Endodermal cell (in vitro differentiated cells): Measurements from ENCODE around the gene AGBL1. TPM values are rescaled to one million over a fixed set of nuclear protein-coding genes. Genes with fewer than 3 reads are reported as not detected.

Source experiments
- DNase-seq: peaks from one replicate; pipeline ENCODE4 v3.0.0-alpha.2; 2017
- H3K27ac ChIP-seq: 2 replicates; pipeline ENCODE4 v1.5.1; 2013; ENCODE audit warnings: mild to moderate bottlenecking, low read depth, low read length, moderate library complexity
- H3K27me3 ChIP-seq: 2 replicates; pipeline ENCODE4 v1.6.1; 2013; ENCODE audit warnings: mild to moderate bottlenecking, low read length, moderate library complexity; ENCODE audit not compliant: insufficient read depth, control insufficient read depth, poor library complexity, severe bottlenecking
- H3K36me3 ChIP-seq: 2 replicates; pipeline ENCODE4 v1.7.0; 2013; ENCODE audit warnings: mild to moderate bottlenecking, low read length, moderate library complexity; ENCODE audit not compliant: control insufficient read depth, insufficient read depth
- H3K4me1 ChIP-seq: one replicate; pipeline ENCODE4 v1.7.0; 2013; ENCODE audit warnings: low read length; ENCODE audit not compliant: control insufficient read depth, insufficient read depth
- H3K4me3 ChIP-seq: 2 replicates; pipeline ENCODE4 v1.5.1; 2013; ENCODE audit warnings: mild to moderate bottlenecking, low read length, moderate library complexity
- H3K9ac ChIP-seq: 2 replicates; pipeline ENCODE4 v1.6.1; 2013; ENCODE audit warnings: mild to moderate bottlenecking, low read length, moderate library complexity; ENCODE audit not compliant: poor library complexity, severe bottlenecking; ENCODE audit errors: extremely low read depth
- H3K9me3 ChIP-seq: 2 replicates; pipeline ENCODE4 v1.6.1; 2013; ENCODE audit warnings: mild to moderate bottlenecking, low read length, moderate library complexity; ENCODE audit not compliant: control insufficient read depth
- H3K27ac Mint-ChIP-seq: 2 replicates; pipeline ENCODE4 v1.8.0; 2020; ENCODE audit warnings: mixed read lengths
- H3K27me3 Mint-ChIP-seq: 2 replicates; pipeline ENCODE4 v1.8.0; 2021; ENCODE audit warnings: mild to moderate bottlenecking, mixed read lengths; ENCODE audit not compliant: insufficient read depth
- H3K36me3 Mint-ChIP-seq: 2 replicates; pipeline ENCODE4 v1.8.0; 2020; ENCODE audit warnings: low read depth, mixed read lengths
- H3K4me1 Mint-ChIP-seq: 2 replicates; pipeline ENCODE4 v1.8.0; 2020; ENCODE audit warnings: mixed read lengths
- H3K4me3 Mint-ChIP-seq: 2 replicates; pipeline ENCODE4 v1.8.0; 2020; ENCODE audit warnings: mild to moderate bottlenecking, moderate library complexity, mixed read lengths
- H3K9me3 Mint-ChIP-seq: 2 replicates; pipeline ENCODE4 v1.8.0; 2020; ENCODE audit warnings: mild to moderate bottlenecking, mixed read lengths
- CTCF ChIP-seq: fragments of 200-600 bp; sonication (generic); conservative IDR thresholded peaks from 2 replicates; pipeline ENCODE4 v1.5.0; 2021; ENCODE audit warnings: antibody characterized with exemption, mild to moderate bottlenecking
- WGBS, 2 experiments: methylation state at CpG; one replicate each; pipeline versions ENCODE4 v1.1.5 to v1.1.7; 2013; ENCODE audit warnings: missing lambda C conversion rate in 2 of 2, mixed read lengths in 1 of 2; ENCODE audit not compliant: insufficient coverage in 1 of 2, insufficient read length in 1 of 2; 5-methylcytosine and 5-hydroxymethylcytosine counted together
- total RNA-seq, 2 donors: library from RNA; stranded (reverse); fragmentation: NEBNext Ultra II Directional in 1 of 2; extraction: Animal tissue kit (Norgen Biotek cat#: 25700) in 1 of 2; gene quantifications; 2 replicates in 1 of 2; 3 replicates in 1 of 2; pipeline ENCODE4 v1.2.1, GENCODE V29; 2021

The AGBL1 gene
- total RNA-seq, 2 donors from 2014 or later = 0.07 to 0.11 TPM

GRCh38 chr15:86183596-86184491, 104.2 kb downstream of the AGBL1 start:
- H3K4me3 Mint-ChIP-seq = no peak overlapping the region
- H3K36me3 Mint-ChIP-seq = no peaks in the 10 kb centered on the region
- H3K36me3 ChIP-seq = no peaks in the 10 kb centered on the region
- H3K9me3 ChIP-seq = no peaks in the 10 kb centered on the region
- H3K27me3 Mint-ChIP-seq = no peaks in the 10 kb centered on the region
- no peak for DNase-seq
- no peak overlapping the region for H3K27ac Mint-ChIP-seq
- no peak overlapping the region for H3K27ac ChIP-seq
- TF ChIP-seq CTCF = no peak
- H3K4me3 ChIP-seq = no peak overlapping the region
- WGBS, 2 experiments = 81 to 100% methylated on average over 2 to 5 of the region's 6 CpGs
- H3K4me1 Mint-ChIP-seq = no peaks in the 10 kb centered on the region
- peaks cover 4% of the 10 kb centered on the region for H3K9me3 Mint-ChIP-seq
- H3K27me3 ChIP-seq = no peaks in the 10 kb centered on the region
- no peak overlapping the region for H3K9ac ChIP-seq
- no peaks in the 10 kb centered on the region for H3K4me1 ChIP-seq

GRCh38 chr15:86193716-86194380, 114.2 kb downstream of the AGBL1 start:
- DNase-seq = no peak
- Mint-ChIP-seq H3K27ac (no peak overlapping the region), H3K36me3 (no peaks in the 10 kb centered on the region), H3K27me3 (peaks cover 41% of the 10 kb centered on the region), H3K9me3 (no peaks in the 10 kb centered on the region), H3K4me3 (no peak overlapping the region), H3K4me1 (no peaks in the 10 kb centered on the region)
- H3K9me3 ChIP-seq = no peaks in the 10 kb centered on the region
- no peak for TF ChIP-seq CTCF
- no peaks in the 10 kb centered on the region for H3K36me3 ChIP-seq
- no peaks in the 10 kb centered on the region for H3K4me1 ChIP-seq
- H3K4me3 ChIP-seq = no peak overlapping the region
- 91 to 92% methylated on average over 10 to 11 of the region's 11 CpGs for WGBS, 2 experiments
- no peak overlapping the region for H3K9ac ChIP-seq
- H3K27me3 ChIP-seq = peaks cover 58% of the 10 kb centered on the region
- no peak overlapping the region for H3K27ac ChIP-seq

GRCh38 chr15:86197770-86198169, 118.1 kb downstream of the AGBL1 start:
- H3K4me3 Mint-ChIP-seq = no peak overlapping the region
- no peak for TF ChIP-seq CTCF
- Histone ChIP-seq H3K4me1 (peaks cover 4% of the 10 kb centered on the region), H3K9ac (no peak overlapping the region), H3K4me3 (no peak overlapping the region), H3K27ac (no peak overlapping the region), H3K36me3 (no peaks in the 10 kb centered on the region), H3K27me3 (peaks cover 66% of the 10 kb centered on the region), H3K9me3 (no peaks in the 10 kb centered on the region)
- DNase-seq = no peak
- H3K9me3 Mint-ChIP-seq = no peaks in the 10 kb centered on the region
- H3K27me3 Mint-ChIP-seq = peaks cover 58% of the 10 kb centered on the region
- no peak overlapping the region for H3K27ac Mint-ChIP-seq
- peaks cover 12% of the 10 kb centered on the region for H3K4me1 Mint-ChIP-seq
- no peaks in the 10 kb centered on the region for H3K36me3 Mint-ChIP-seq
